ENCODE data around the gene PYGL. TPM values are rescaled to one million over a fixed set of nuclear protein-coding genes. Genes with fewer than 3 reads are reported as not detected.
A peak's percentile ranks its signal among the peaks of the same experiment; 100 is the strongest.
"Not testable (repeated sequence)": the region's sequence is repeated elsewhere in the genome, so short reads cannot be mapped to it uniquely, and the experiment has no call there.

Gene PYGL
- total RNA-seq, 3 donors from 2014 or later, result 31.0 to 43.7 (median 41.4) TPM

GRCh38 chr14:50963919-50964318 lies 19.6 kb upstream of the PYGL start:
- TF ChIP-seq CTCF (IDR thresholded peaks at IDR 0.05), result no peak
- ATAC-seq (no peak), DNase-seq (no peak)
- Histone ChIP-seq H3K4me3 (no peak overlapping the region), H3K36me3 (ENCODE audit: low read depth) (no peaks in the 10 kb centered on the region), H3K4me1 (ENCODE audit: low read depth) (no peaks in the 10 kb centered on the region), H3K9me3 (no peaks in the 10 kb centered on the region)
- intact Hi-C loops (cut with DNase I, micrococcal nuclease), result no loop called here

GRCh38 chr14:50961605-50962221 lies 17.4 kb upstream of the PYGL start:
- intact Hi-C loops (cut with DNase I, micrococcal nuclease), result no loop called here
- Histone ChIP-seq H3K4me3 (no peak overlapping the region), H3K4me1 (ENCODE audit: low read depth) (no peaks in the 10 kb centered on the region), H3K36me3 (ENCODE audit: low read depth) (no peaks in the 10 kb centered on the region), H3K9me3 (no peaks in the 10 kb centered on the region)
- no peak for TF ChIP-seq CTCF (IDR thresholded peaks at IDR 0.05)
- DNase-seq, result no peak
- no peak for ATAC-seq

- H3K4me3 ChIP-seq, result no peak overlapping the region
- no peak for ATAC-seq
- intact Hi-C loops (cut with DNase I, micrococcal nuclease), result loop anchor here in 1 of 2 donors (10.0 kb wide), 1 partner anchor 258 kb away; no protein-coding TSS in a partner anchor
- no peaks in the 10 kb centered on the region for H3K9me3 ChIP-seq
- no peaks in the 10 kb centered on the region for H3K36me3 ChIP-seq (ENCODE audit: low read depth)
- no peak for DNase-seq
- TF ChIP-seq CTCF (IDR thresholded peaks at IDR 0.05), result no peak
- no peaks in the 10 kb centered on the region for H3K4me1 ChIP-seq (ENCODE audit: low read depth)
These were observed 13.0 kb upstream of the PYGL start for GRCh38 chr14:50957296-50957695.

DNA sequence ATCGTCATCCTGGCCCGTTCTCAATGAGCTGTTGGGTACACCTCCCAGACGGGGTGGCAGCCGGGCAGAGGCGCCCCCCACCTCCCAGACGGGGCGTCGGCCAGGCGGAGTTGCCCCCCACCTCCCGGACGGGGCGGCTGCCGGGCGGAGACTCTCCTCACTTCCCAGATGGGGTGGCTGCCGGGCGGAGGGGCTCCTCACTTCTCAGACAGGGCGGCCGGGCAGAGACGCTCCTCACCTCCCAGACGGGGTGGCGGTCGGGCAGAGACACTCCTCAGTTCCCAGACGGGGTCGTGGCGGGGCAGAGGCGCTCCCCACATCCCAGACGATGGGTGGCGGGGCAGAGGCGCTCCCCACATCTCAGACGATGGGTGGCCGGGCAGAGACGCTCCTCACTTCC lies 12.1 kb upstream of the PYGL start:
- intact Hi-C loops (cut with DNase I, micrococcal nuclease), result loop anchor here in 1 of 2 donors (10.0 kb wide), 1 partner anchor 258 kb away; no protein-coding TSS in a partner anchor
- not testable (repeated sequence) for H3K9me3 ChIP-seq; ATAC-seq; H3K4me3 ChIP-seq; DNase-seq; H3K4me1 ChIP-seq (ENCODE audit: low read depth); H3K36me3 ChIP-seq (ENCODE audit: low read depth)

DNA sequence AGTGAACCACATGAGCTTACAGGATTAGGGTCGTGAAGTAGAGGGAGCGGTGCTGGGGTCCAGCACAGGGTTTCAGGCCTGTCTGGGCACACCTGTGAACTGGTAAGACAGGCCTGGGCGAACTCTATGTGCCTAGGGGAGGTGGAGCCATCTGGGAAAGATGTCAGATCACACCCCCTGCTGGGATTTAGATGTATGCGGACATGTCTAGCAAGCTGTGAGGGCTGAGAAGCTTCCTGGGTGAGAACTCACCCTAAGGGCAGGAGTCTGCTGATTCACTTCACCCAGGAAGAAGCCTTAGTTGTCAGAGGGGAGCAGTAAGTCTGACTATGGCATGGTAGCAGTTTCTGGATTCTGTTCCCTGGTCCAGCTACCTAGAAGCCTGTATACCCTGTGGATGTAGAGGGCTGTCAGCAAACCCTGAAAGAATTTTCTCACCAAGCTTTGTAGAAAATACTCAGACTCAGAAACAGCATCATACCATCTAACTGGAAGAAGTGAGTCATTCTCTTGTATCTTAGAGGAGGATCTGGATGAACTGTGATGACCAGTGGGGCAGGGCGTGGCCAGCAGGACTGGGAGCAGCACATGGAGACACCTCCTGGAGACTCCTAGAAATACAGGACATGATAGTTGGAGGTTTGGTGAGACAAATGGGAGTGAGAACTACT lies 11.2 kb upstream of the PYGL start:
- TF ChIP-seq CTCF (IDR thresholded peaks at IDR 0.05), result peak; percentile 10
- Histone ChIP-seq H3K9me3 (no peaks in the 10 kb centered on the region), H3K4me1 (ENCODE audit: low read depth) (no peaks in the 10 kb centered on the region), H3K4me3 (no peak overlapping the region), H3K36me3 (ENCODE audit: low read depth) (no peaks in the 10 kb centered on the region)
- intact Hi-C loops (cut with DNase I, micrococcal nuclease), result loop anchor here in 1 of 2 donors (10.0 kb wide), 1 partner anchor 259 kb away; no protein-coding TSS in a partner anchor
- peak; percentile 66 to 83 (median 78) for DNase-seq
- ATAC-seq, result peak; percentile 97

- Histone ChIP-seq H3K9me3 (no peaks in the 10 kb centered on the region), H3K36me3 (ENCODE audit: low read depth) (no peaks in the 10 kb centered on the region), H3K4me3 (no peak overlapping the region), H3K4me1 (ENCODE audit: low read depth) (no peaks in the 10 kb centered on the region)
- ATAC-seq (peak; percentile 66), DNase-seq (no peak)
- intact Hi-C loops (cut with DNase I, micrococcal nuclease), result loop anchor here in 1 of 2 donors (10.0 kb wide), 1 partner anchor 260 kb away; no protein-coding TSS in a partner anchor
- TF ChIP-seq CTCF (IDR thresholded peaks at IDR 0.05), result no peak
These were observed 10.6 kb upstream of the PYGL start for GRCh38 chr14:50954811-50955372.

Measured in mucosa of descending colon (tissue), 3 donors.